K562 (cell line): ENCODE results near the gene ATF5. TPM values are rescaled to one million over a fixed set of nuclear protein-coding genes. Genes with fewer than 3 reads are reported as not detected.

Experiments used
- CREBBP ChIP-seq: IDR thresholded peaks from one replicate; pipeline ENCODE4 v1.6.1; 2012; ENCODE audit warnings: low read depth, mild to moderate bottlenecking, control low read depth, inconsistent platforms, low read length
- FOSL1 ChIP-seq: fragments of 200-800 bp; sonication (Bioruptor generic); conservative IDR thresholded peaks from 2 replicates; pipeline ENCODE4 v1.6.1; 2016; ENCODE audit warnings: missing genetic modification characterization, missing compliant biosample characterization
- FOXK2 ChIP-seq, 2 experiments: fragments of 450-650 bp; IDR thresholded peaks in 1 of 2; conservative IDR thresholded peaks in 1 of 2; 2 replicates each; pipeline ENCODE4 v1.6.1; 2016; ENCODE audit warnings: low read depth in 2 of 2, mild to moderate bottlenecking in 1 of 2
- GABPB2 ChIP-seq: fragments of 250-450 bp; sonication (Bioruptor Pico); conservative IDR thresholded peaks from 2 replicates; pipeline ENCODE4 v1.5.1; 2021; ENCODE audit warnings: mild to moderate bottlenecking
- MXI1 ChIP-seq: IDR thresholded peaks from 2 replicates; pipeline ENCODE4 v1.6.1; 2011; ENCODE audit warnings: low read depth, mild to moderate bottlenecking, improper control_type of control experiment, low read length
- RREB1 ChIP-seq: fragments of 250-450 bp; sonication (Bioruptor Pico); IDR thresholded peaks from 2 replicates; pipeline ENCODE4 v1.4.0; 2020
- SRSF3 ChIP-seq: fragments of 200-400 bp; formaldehyde crosslinking; IDR thresholded peaks from 2 replicates; pipeline ENCODE4 v1.6.1; 2016; ENCODE audit warnings: mild to moderate bottlenecking, low read length, moderate library complexity; ENCODE audit not compliant: insufficient read depth
- STAG1 ChIP-seq: sonication (generic); formaldehyde crosslinking; IDR thresholded peaks from 2 replicates; pipeline ENCODE4 v1.5.0; 2020; ENCODE audit warnings: missing genetic modification reagents, borderline replicate concordance
- ZBTB12 ChIP-seq: fragments of 250-450 bp; sonication (Bioruptor Pico); IDR thresholded peaks from 2 replicates; pipeline ENCODE4 v1.4.0; 2020
- ZKSCAN1 ChIP-seq: fragments of 150-350 bp; IDR thresholded peaks from 2 replicates; pipeline ENCODE4 v1.6.1; 2016; ENCODE audit warnings: low read depth, low read length
- polyA plus RNA-seq, 8 experiments: library from polyadenylated mRNA; depleted of rRNA in 4 of 8; stranded (reverse) in 5 of 8; unstranded in 3 of 8; fragments of >200 nt; fragmentation: Nextera tagmentation in 2 of 8; fragmentation: Illumina TruSeq in 1 of 8; extraction: Ambion mirVana in 2 of 8; extraction: Trizol in 1 of 8; gene quantifications; 2 replicates each; pipeline versions ENCODE4 v1.2.1 to v1.2.3, GENCODE V29; 2011 to 2014; ENCODE audit warnings: inconsistent platforms in 1 of 8, missing spikeins in 1 of 8
- total RNA-seq, 7 experiments: library from RNA; depleted of rRNA in 6 of 7; stranded (reverse); fragments of >200 nt in 6 of 7; fragmentation: Illumina TruSeq in 2 of 7; extraction: Trizol in 2 of 7; gene quantifications; 2 replicates each; pipeline versions ENCODE4 v1.2.1 to v1.2.3, GENCODE V29; 2011 to 2021; ENCODE audit warnings: low replicate concordance in 1 of 7
- TF ChIP-seq, protein P1 (sequence below), 2 experiments: fragments of 450-650 bp; IDR thresholded peaks; 2 replicates each; pipeline ENCODE4 v1.6.1; 2016; ENCODE audit warnings: mild to moderate bottlenecking in 2 of 2, borderline replicate concordance in 1 of 2, low read depth in 1 of 2, moderate library complexity in 1 of 2

The ATF5 gene
- total and polyA plus RNA-seq, 9 of the 15 experiments (the other 6 are each of a cell fraction or from before 2014, with no cell fraction given): 3.0 to 57.6 (median 11.1) TPM

GRCh38 chr19:49929611-49930482 lies 842 bp downstream of the ATF5 start (continued):
- no peak for TF ChIP-seq RREB1 (CRISPR knock-in tag)
- TF ChIP-seq GABPB2: no peak
- TF ChIP-seq SRSF3: no peak
- TF ChIP-seq FOXK2 (conservative IDR thresholded peaks at IDR 0.05 in 1 of 2, IDR thresholded peaks at IDR 0.05 in 1 of 2; ENCODE audit: low read depth in 2 of 2): peak in 1 of 2 experiments; percentile 35; a peak in 2 of 4 replicates
- no peak for TF ChIP-seq ZKSCAN1
- no peak for TF ChIP-seq FOSL1 (tag)
- no peak for TF ChIP-seq ZBTB12 (CRISPR knock-in tag)
- no peak for TF ChIP-seq CREBBP
- TF ChIP-seq, protein P1, sequence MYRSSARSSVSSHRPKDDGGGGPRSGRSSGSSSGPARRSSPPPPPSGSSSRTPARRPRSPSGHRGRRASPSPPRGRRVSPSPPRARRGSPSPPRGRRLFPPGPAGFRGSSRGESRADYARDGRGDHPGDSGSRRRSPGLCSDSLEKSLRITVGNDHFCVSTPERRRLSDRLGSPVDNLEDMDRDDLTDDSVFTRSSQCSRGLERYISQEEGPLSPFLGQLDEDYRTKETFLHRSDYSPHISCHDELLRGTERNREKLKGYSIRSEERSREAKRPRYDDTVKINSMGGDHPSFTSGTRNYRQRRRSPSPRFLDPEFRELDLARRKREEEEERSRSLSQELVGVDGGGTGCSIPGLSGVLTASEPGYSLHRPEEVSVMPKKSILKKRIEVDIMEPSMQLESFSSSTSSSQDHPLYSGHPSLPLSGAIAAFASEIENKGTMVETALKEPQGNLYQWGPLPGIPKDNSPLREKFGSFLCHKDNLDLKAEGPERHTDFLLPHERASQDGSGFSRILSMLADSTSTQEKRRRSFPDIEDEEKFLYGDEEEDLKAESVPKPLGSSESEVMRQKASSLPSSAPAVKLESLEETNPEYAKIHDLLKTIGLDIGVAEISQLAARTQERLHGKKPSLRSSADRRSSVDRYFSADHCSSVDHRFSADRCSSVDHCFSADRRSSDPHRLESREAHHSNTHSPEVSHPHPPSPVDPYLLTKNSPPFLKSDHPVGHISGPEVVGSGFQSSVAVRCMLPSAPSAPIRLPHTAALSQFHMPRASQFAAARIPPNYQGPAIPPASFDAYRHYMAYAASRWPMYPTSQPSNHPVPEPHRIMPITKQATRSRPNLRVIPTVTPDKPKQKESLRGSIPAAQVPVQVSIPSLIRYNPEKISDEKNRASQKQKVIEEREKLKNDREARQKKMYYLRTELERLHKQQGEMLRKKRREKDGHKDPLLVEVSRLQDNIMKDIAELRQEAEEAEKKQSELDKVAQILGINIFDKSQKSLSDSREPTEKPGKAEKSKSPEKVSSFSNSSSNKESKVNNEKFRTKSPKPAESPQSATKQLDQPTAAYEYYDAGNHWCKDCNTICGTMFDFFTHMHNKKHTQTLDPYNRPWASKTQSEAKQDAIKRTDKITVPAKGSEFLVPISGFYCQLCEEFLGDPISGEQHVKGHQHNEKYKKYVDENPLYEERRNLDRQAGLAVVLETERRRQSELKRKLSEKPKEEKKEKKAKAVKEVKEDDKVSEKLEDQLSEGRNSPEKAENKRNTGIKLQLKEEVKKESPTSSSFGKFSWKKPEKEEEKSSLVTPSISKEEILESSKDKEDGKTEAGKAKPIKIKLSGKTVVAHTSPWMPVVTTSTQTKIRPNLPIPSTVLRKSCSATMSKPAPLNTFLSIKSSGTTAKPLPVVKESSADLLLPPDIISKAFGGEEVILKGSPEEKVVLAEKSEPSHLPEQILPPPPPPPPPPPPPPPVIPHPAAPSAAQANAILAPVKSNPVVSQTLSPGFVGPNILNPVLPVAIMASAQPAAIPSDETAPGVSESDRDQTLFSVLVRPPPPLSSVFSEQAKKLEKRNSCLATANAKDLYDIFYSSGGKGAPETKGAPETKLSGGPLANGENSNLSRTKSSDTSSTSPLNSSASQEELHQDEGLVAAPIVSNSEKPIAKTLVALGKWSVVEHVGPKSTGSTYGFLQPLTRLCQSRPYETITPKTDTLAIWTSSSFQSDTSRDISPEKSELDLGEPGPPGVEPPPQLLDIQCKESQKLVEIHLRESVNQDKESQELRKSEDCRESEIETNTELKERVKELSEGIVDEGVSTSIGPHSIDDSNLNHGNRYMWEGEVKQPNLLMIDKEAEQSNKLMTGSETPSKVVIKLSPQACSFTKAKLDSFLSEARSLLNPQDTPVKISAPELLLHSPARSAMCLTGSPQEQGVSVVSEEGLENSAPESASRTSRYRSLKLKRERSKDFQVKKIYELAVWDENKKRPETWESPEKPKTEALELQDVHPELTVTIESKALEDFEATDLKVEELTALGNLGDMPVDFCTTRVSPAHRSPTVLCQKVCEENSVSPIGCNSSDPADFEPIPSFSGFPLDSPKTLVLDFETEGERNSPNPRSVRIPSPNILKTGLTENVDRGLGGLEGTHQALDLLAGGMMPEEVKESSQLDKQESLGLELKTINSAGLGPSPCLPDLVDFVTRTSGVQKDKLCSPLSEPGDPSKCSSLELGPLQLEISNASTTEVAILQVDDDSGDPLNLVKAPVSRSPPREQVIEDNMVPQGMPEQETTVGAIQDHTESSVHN (IDR thresholded peaks at IDR 0.05; ENCODE audit: borderline replicate concordance in 1 of 2, low read depth in 1 of 2): no peak
- no peak for TF ChIP-seq STAG1 (CRISPR knock-in tag)
- peak; percentile 41; the same call in 1 of the 2 replicates for TF ChIP-seq MXI1
